Sigmoid colon (tissue), 4 donors: ENCODE measurements around the gene TLCD2.

Experiments used
- CTCF ChIP-seq, 4 experiments: fragments of 450-650 bp in 3 of 4; fragments of 200-600 bp in 1 of 4; IDR thresholded peaks; one replicate each; pipeline ENCODE4 v1.5.1; 2016 to 2019; ENCODE audit warnings: antibody characterized with exemption in 4 of 4, mild to moderate bottlenecking in 3 of 4, moderate library complexity in 2 of 4
- POLR2A ChIP-seq, 2 donors: fragments of 450-650 bp; IDR thresholded peaks; one replicate each; pipeline ENCODE4 v1.6.1; 2016; ENCODE audit warnings: antibody characterized with exemption in 2 of 2, mild to moderate bottlenecking in 2 of 2, moderate library complexity in 2 of 2
- POLR2AphosphoS5 ChIP-seq, 4 donors: sonication (generic); formaldehyde crosslinking; IDR thresholded peaks; one replicate each; pipeline ENCODE4 v1.6.1; 2017; ENCODE audit warnings: antibody characterized with exemption in 4 of 4

DNA sequence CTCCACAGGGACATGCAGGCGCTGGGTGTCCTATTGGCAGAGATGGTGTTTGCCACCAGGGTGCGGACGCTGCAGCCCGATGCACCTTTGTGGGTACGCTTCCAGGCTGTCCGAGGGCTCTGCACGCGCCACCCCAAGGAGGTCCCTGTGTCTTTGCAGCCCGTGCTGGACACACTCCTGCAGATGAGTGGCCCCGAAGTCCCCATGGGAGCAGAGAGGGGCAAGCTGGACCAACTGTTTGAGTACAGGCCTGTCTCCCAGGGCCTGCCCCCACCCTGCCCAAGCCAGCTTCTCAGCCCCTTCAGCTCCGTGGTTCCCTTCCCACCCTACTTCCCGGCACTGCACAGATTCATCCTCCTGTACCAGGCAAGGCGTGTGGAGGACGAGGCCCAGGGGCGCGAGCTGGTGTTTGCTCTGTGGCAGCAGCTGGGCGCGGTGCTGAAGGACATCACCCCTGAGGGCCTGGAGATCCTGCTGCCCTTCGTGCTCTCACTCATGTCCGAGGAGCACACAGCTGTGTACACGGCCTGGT, 17.1 kb upstream of the TLCD2 start:
- TF ChIP-seq POLR2A (IDR thresholded peaks at IDR 0.05), result no peak
- no peak for TF ChIP-seq CTCF (IDR thresholded peaks at IDR 0.05)
- no peak for TF ChIP-seq POLR2AphosphoS5 (IDR thresholded peaks at IDR 0.05)
